ENCODE data around the gene PGF.

The PGF gene

GRCh38 chr14:74912111-74912510 lies 43.3 kb downstream of the PGF start:
- Histone ChIP-seq H3K9ac (ENCODE audit: low read depth, low read length, poor library complexity) (no peak overlapping the region), H4K8ac (ENCODE audit: low read depth, low read length) (no peak overlapping the region), H3K79me1 (ENCODE audit: low read depth, low read length) (no peaks in the 10 kb centered on the region), H2BK15ac (ENCODE audit: low read length) (no peak overlapping the region), H3K27ac (replicated peaks; ENCODE audit: low read length) (no peak overlapping the region), H3K14ac (ENCODE audit: low read length) (no peak overlapping the region), H3K18ac (ENCODE audit: low read length) (peak overlapping the region; percentile 53), H4K91ac (ENCODE audit: low read depth, low read length, poor library complexity) (no peak overlapping the region), H3K4ac (ENCODE audit: low read length) (no peak overlapping the region), H3K36me3 (replicated peaks in 1 of 2; ENCODE audit: control insufficient read depth in 2 of 2, insufficient read depth in 2 of 2, low read length in 2 of 2) (no peaks in the 10 kb centered on the region), H2BK12ac (ENCODE audit: low read length) (no peak overlapping the region), H3K27me3 (ENCODE audit: control insufficient read depth in 3 of 3, insufficient read depth in 3 of 3, low read depth in 1 of 3, low read length in 3 of 3) (no peaks in the 10 kb centered on the region), H3K9me3 (replicated peaks in 1 of 2; ENCODE audit: control insufficient read depth in 2 of 2, insufficient read depth in 1 of 2, low read depth in 1 of 2, low read length in 2 of 2) (no peaks in the 10 kb centered on the region), H3K23ac (ENCODE audit: low read depth, low read length, poor library complexity) (peak overlapping the region; percentile 85), H2BK5ac (ENCODE audit: low read length) (peak overlapping the region; percentile 7), H2BK120ac (ENCODE audit: low read depth, low read length) (no peak overlapping the region), H2AFZ (ENCODE audit: low read length) (no peak overlapping the region), H2AK5ac (ENCODE audit: low read depth, low read length) (no peak overlapping the region), H3K4me1 (ENCODE audit: control insufficient read depth in 2 of 2, insufficient read depth in 1 of 2, low read depth in 1 of 2, low read length in 2 of 2) (no peaks in the 10 kb centered on the region), H3K4me2 (ENCODE audit: insufficient read depth, low read length, poor library complexity, severe bottlenecking) (no peak overlapping the region), H3K4me3 (ENCODE audit: low read length in 2 of 2) (peak overlapping the region in 1 of 2 donors; percentile 3)
- DNase-seq (ENCODE audit: low spot score) = no peak
- no CpG with 5 or more reads among the region's 6 CpGs for WGBS, 2 donors (ENCODE audit: extremely low coverage in 2 of 2, insufficient read length in 2 of 2, insufficient replicate concordance in 1 of 2)

- no peak overlapping the region for H3K4ac ChIP-seq (ENCODE audit: low read length)
- no peaks in the 10 kb centered on the region for H3K79me1 ChIP-seq (ENCODE audit: low read depth, low read length)
- H3K4me3 ChIP-seq (ENCODE audit: low read length in 2 of 2) = no peak overlapping the region
- DNase-seq (ENCODE audit: low spot score) = no peak
- no peaks in the 10 kb centered on the region for H3K9me3 ChIP-seq (replicated peaks in 1 of 2; ENCODE audit: control insufficient read depth in 2 of 2, insufficient read depth in 1 of 2, low read depth in 1 of 2, low read length in 2 of 2)
- H4K91ac ChIP-seq (ENCODE audit: low read depth, low read length, poor library complexity) = no peak overlapping the region
- H2AK5ac ChIP-seq (ENCODE audit: low read depth, low read length) = no peak overlapping the region
- H2AFZ ChIP-seq (ENCODE audit: low read length) = no peak overlapping the region
- H3K36me3 ChIP-seq (replicated peaks in 1 of 2; ENCODE audit: control insufficient read depth in 2 of 2, insufficient read depth in 2 of 2, low read length in 2 of 2) = peaks cover 0 to 4% of the 10 kb centered on the region in 2 donors
- peak overlapping the region; percentile 7 for H2BK5ac ChIP-seq (ENCODE audit: low read length)
- no peaks in the 10 kb centered on the region for H3K27me3 ChIP-seq (ENCODE audit: control insufficient read depth in 3 of 3, insufficient read depth in 3 of 3, low read depth in 1 of 3, low read length in 3 of 3)
- no peak overlapping the region for H2BK12ac ChIP-seq (ENCODE audit: low read length)
- H3K18ac ChIP-seq (ENCODE audit: low read length) = no peak overlapping the region
- H3K4me1 ChIP-seq (ENCODE audit: control insufficient read depth in 2 of 2, insufficient read depth in 1 of 2, low read depth in 1 of 2, low read length in 2 of 2) = no peaks in the 10 kb centered on the region
- no peak overlapping the region for H3K14ac ChIP-seq (ENCODE audit: low read length)
- no peak overlapping the region for H3K27ac ChIP-seq (replicated peaks; ENCODE audit: low read length)
- WGBS, 2 donors (ENCODE audit: extremely low coverage in 2 of 2, insufficient read length in 2 of 2, insufficient replicate concordance in 1 of 2) = no CpG with 5 or more reads among the region's 5 CpGs
- no peak overlapping the region for H3K9ac ChIP-seq (ENCODE audit: low read depth, low read length, poor library complexity)
- H3K23ac ChIP-seq (ENCODE audit: low read depth, low read length, poor library complexity) = no peak overlapping the region
- no peak overlapping the region for H2BK15ac ChIP-seq (ENCODE audit: low read length)
- no peak overlapping the region for H2BK120ac ChIP-seq (ENCODE audit: low read depth, low read length)
- no peak overlapping the region for H4K8ac ChIP-seq (ENCODE audit: low read depth, low read length)
- H3K4me2 ChIP-seq (ENCODE audit: insufficient read depth, low read length, poor library complexity, severe bottlenecking) = no peak overlapping the region
Observed at GRCh38 chr14:74911704-74912103, 43.7 kb downstream of the PGF start.

DNA sequence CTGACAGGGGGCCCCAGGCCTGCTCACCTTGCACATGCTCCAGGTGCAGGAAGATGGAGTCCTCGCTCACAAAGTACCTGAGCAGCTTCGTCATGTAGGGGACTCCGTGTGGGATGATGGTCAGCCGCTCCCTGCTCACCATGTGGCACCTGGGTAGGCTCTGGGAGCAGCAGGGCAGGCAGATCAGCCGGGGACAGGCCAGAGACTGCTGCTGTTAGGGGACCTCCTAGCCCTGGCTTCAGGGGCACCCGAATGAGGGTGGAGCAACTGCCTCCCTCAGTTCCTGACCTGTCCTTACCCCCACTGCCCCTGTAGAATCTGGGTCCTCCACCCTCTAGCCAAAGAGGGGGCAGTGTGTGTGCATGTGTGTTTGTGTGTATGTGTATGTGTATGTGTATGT lies 44.2 kb downstream of the PGF start:
- no peak overlapping the region for H4K8ac ChIP-seq (ENCODE audit: low read depth, low read length)
- no peak overlapping the region for H2AFZ ChIP-seq (ENCODE audit: low read length)
- no peak overlapping the region for H3K4ac ChIP-seq (ENCODE audit: low read length)
- H3K4me2 ChIP-seq (ENCODE audit: insufficient read depth, low read length, poor library complexity, severe bottlenecking) = no peak overlapping the region
- H3K27ac ChIP-seq (replicated peaks; ENCODE audit: low read length) = no peak overlapping the region
- DNase-seq (ENCODE audit: low spot score) = no peak
- no peak overlapping the region for H3K9ac ChIP-seq (ENCODE audit: low read depth, low read length, poor library complexity)
- no peaks in the 10 kb centered on the region for H3K79me1 ChIP-seq (ENCODE audit: low read depth, low read length)
- H3K23ac ChIP-seq (ENCODE audit: low read depth, low read length, poor library complexity) = no peak overlapping the region
- no peak overlapping the region for H3K18ac ChIP-seq (ENCODE audit: low read length)
- no peak overlapping the region for H2BK15ac ChIP-seq (ENCODE audit: low read length)
- H3K36me3 ChIP-seq (replicated peaks in 1 of 2; ENCODE audit: control insufficient read depth in 2 of 2, insufficient read depth in 2 of 2, low read length in 2 of 2) = peaks cover 2 to 7% of the 10 kb centered on the region in 2 donors
- H3K9me3 ChIP-seq (replicated peaks in 1 of 2; ENCODE audit: control insufficient read depth in 2 of 2, insufficient read depth in 1 of 2, low read depth in 1 of 2, low read length in 2 of 2) = no peaks in the 10 kb centered on the region
- peak overlapping the region; percentile 7 for H2BK5ac ChIP-seq (ENCODE audit: low read length)
- no CpG with 5 or more reads among the region's 6 CpGs for WGBS, 2 donors (ENCODE audit: extremely low coverage in 2 of 2, insufficient read length in 2 of 2, insufficient replicate concordance in 1 of 2)
- no peaks in the 10 kb centered on the region for H3K4me1 ChIP-seq (ENCODE audit: control insufficient read depth in 2 of 2, insufficient read depth in 1 of 2, low read depth in 1 of 2, low read length in 2 of 2)
- H3K27me3 ChIP-seq (ENCODE audit: control insufficient read depth in 3 of 3, insufficient read depth in 3 of 3, low read depth in 1 of 3, low read length in 3 of 3) = no peaks in the 10 kb centered on the region
- H2BK120ac ChIP-seq (ENCODE audit: low read depth, low read length) = no peak overlapping the region
- no peak overlapping the region for H2BK12ac ChIP-seq (ENCODE audit: low read length)
- no peak overlapping the region for H3K4me3 ChIP-seq (ENCODE audit: low read length in 2 of 2)
- no peak overlapping the region for H4K91ac ChIP-seq (ENCODE audit: low read depth, low read length, poor library complexity)
- H3K14ac ChIP-seq (ENCODE audit: low read length) = no peak overlapping the region
- no peak overlapping the region for H2AK5ac ChIP-seq (ENCODE audit: low read depth, low read length)

DNA sequence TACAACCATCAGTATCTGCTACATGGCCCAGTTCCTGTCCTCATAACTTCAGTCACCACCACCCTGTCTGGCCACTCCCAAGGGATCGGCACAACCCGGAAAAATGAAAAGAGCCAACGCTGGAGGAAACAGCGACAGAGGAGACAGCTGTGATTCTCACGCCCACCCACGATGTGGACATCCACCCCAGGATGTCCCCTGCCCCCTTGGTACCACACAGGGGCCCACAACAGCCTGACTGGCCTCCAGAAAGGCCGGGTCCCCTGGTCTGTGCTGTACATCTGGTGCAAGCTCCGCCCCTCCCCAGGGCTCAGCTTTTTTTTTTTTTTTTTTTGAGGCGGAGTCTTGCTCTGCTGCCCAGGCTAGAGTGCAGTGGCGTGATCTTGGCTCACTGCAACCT lies 44.8 kb downstream of the PGF start:
- Histone ChIP-seq H3K4me3 (ENCODE audit: low read length in 2 of 2) (no peak overlapping the region), H3K14ac (ENCODE audit: low read length) (no peak overlapping the region), H3K9me3 (replicated peaks in 1 of 2; ENCODE audit: control insufficient read depth in 2 of 2, insufficient read depth in 1 of 2, low read depth in 1 of 2, low read length in 2 of 2) (no peaks in the 10 kb centered on the region), H3K79me1 (ENCODE audit: low read depth, low read length) (no peaks in the 10 kb centered on the region), H2BK120ac (ENCODE audit: low read depth, low read length) (no peak overlapping the region), H4K8ac (ENCODE audit: low read depth, low read length) (no peak overlapping the region), H2AFZ (ENCODE audit: low read length) (no peak overlapping the region), H2BK5ac (ENCODE audit: low read length) (no peak overlapping the region), H3K9ac (ENCODE audit: low read depth, low read length, poor library complexity) (no peak overlapping the region), H3K4me1 (ENCODE audit: control insufficient read depth in 2 of 2, insufficient read depth in 1 of 2, low read depth in 1 of 2, low read length in 2 of 2) (no peaks in the 10 kb centered on the region), H3K4ac (ENCODE audit: low read length) (no peak overlapping the region), H2AK5ac (ENCODE audit: low read depth, low read length) (no peak overlapping the region), H3K27me3 (ENCODE audit: control insufficient read depth in 3 of 3, insufficient read depth in 3 of 3, low read depth in 1 of 3, low read length in 3 of 3) (no peaks in the 10 kb centered on the region), H3K36me3 (replicated peaks in 1 of 2; ENCODE audit: control insufficient read depth in 2 of 2, insufficient read depth in 2 of 2, low read length in 2 of 2) (peaks cover 4 to 13% of the 10 kb centered on the region in 2 donors), H3K18ac (ENCODE audit: low read length) (no peak overlapping the region), H3K23ac (ENCODE audit: low read depth, low read length, poor library complexity) (no peak overlapping the region), H2BK15ac (ENCODE audit: low read length) (no peak overlapping the region), H3K27ac (replicated peaks; ENCODE audit: low read length) (no peak overlapping the region), H4K91ac (ENCODE audit: low read depth, low read length, poor library complexity) (no peak overlapping the region), H2BK12ac (ENCODE audit: low read length) (no peak overlapping the region), H3K4me2 (ENCODE audit: insufficient read depth, low read length, poor library complexity, severe bottlenecking) (no peak overlapping the region)
- no peak for DNase-seq (ENCODE audit: low spot score)
- WGBS, 2 donors (ENCODE audit: extremely low coverage in 2 of 2, insufficient read length in 2 of 2, insufficient replicate concordance in 1 of 2) = no CpG with 5 or more reads among the region's 10 CpGs
